Hepatocyte (in vitro differentiated cells): ENCODE data around the gene TBC1D9. TPM values are rescaled to one million over a fixed set of nuclear protein-coding genes. Genes with fewer than 3 reads are reported as not detected.

Experiments used
- DNase-seq: peaks from one replicate; pipeline ENCODE4 v3.0.0-alpha.2; 2016; ENCODE audit warnings: low spot score
- H2AFZ ChIP-seq: fragments of 200-600 bp; sonication (generic); 2 replicates; pipeline ENCODE4 v1.6.0; 2016; ENCODE audit warnings: antibody characterized with exemption, mild to moderate bottlenecking
- H3K27ac ChIP-seq: fragments of 200-600 bp; sonication (generic); 2 replicates; pipeline ENCODE4 v1.5.1; 2016; ENCODE audit warnings: mild to moderate bottlenecking
- H3K27me3 ChIP-seq: fragments of 200-600 bp; sonication (generic); 2 replicates; pipeline ENCODE4 v1.6.1; 2016
- H3K36me3 ChIP-seq: fragments of 200-600 bp; sonication (generic); replicated peaks from 2 replicates; pipeline ENCODE4 v1.5.1; 2016; ENCODE audit warnings: low read depth; ENCODE audit not compliant: insufficient read depth
- H3K4me1 ChIP-seq: fragments of 200-600 bp; sonication (generic); 2 replicates; pipeline ENCODE4 v1.5.1; 2016; ENCODE audit warnings: mild to moderate bottlenecking, moderate library complexity; ENCODE audit not compliant: insufficient read depth
- H3K4me2 ChIP-seq: fragments of 200-600 bp; sonication (generic); 2 replicates; pipeline ENCODE4 v1.6.0; 2016
- H3K4me3 ChIP-seq: fragments of 200-600 bp; sonication (generic); 2 replicates; pipeline ENCODE4 v1.5.1; 2016; ENCODE audit warnings: mild to moderate bottlenecking
- H3K79me2 ChIP-seq: fragments of 200-600 bp; sonication (generic); 2 replicates; pipeline ENCODE4 v1.6.0; 2017; ENCODE audit warnings: mild to moderate bottlenecking
- H3K9me2 ChIP-seq: fragments of 200-600 bp; sonication (generic); replicated peaks from 2 replicates; pipeline ENCODE4 v1.6.0; 2017; ENCODE audit warnings: mild to moderate bottlenecking; ENCODE audit not compliant: insufficient read depth
- H3K9me3 ChIP-seq: fragments of 200-600 bp; sonication (generic); 2 replicates; pipeline ENCODE4 v1.5.1; 2016; ENCODE audit warnings: low read depth, mild to moderate bottlenecking
- H4K20me1 ChIP-seq: fragments of 200-600 bp; sonication (generic); 2 replicates; pipeline ENCODE4 v1.6.0; 2016; ENCODE audit warnings: mild to moderate bottlenecking; ENCODE audit not compliant: insufficient read depth, poor library complexity, severe bottlenecking
- EZH2 ChIP-seq: fragments of 200-600 bp; sonication (generic); IDR thresholded peaks from 2 replicates; pipeline ENCODE4 v1.6.1; 2016; ENCODE audit warnings: antibody characterized with exemption, mild to moderate bottlenecking, borderline replicate concordance
- EZH2phosphoT487 ChIP-seq: fragments of 200-600 bp; sonication (generic); IDR thresholded peaks from one replicate; pipeline ENCODE4 v1.6.1; 2018; ENCODE audit warnings: antibody characterized with exemption, mild to moderate bottlenecking, low read depth, moderate library complexity; ENCODE audit not compliant: unreplicated experiment, severe bottlenecking
- whole genome bisulfite sequencing: methylation state at CpG from one replicate; pipeline ENCODE4 v1.1.6; 2016; ENCODE audit warnings: low lambda C conversion rate; ENCODE audit errors: missing lambda C conversion rate; 5-methylcytosine and 5-hydroxymethylcytosine counted together
- polyA plus RNA-seq: library from polyadenylated mRNA; unstranded; fragments of >200 nt; fragmentation: Nextera tagmentation; extraction: Ambion mirVana; gene quantifications from 2 replicates; pipeline ENCODE4 v1.2.1, GENCODE V29; 2016
- total RNA-seq: library from RNA; depleted of rRNA; stranded (reverse); fragments of >200 nt; gene quantifications from 2 replicates; pipeline ENCODE4 v1.2.3, GENCODE V29; 2014
- TF ChIP-seq, protein P1 (sequence below): fragments of 200-600 bp; sonication (generic); IDR thresholded peaks from 2 replicates; pipeline ENCODE4 v1.5.1; 2016; ENCODE audit warnings: antibody characterized with exemption, mild to moderate bottlenecking; ENCODE audit not compliant: poor library complexity

Gene TBC1D9
- total and polyA plus RNA-seq, 2 experiments from 2014 or later, result 10.5 to 35.6 TPM

DNA sequence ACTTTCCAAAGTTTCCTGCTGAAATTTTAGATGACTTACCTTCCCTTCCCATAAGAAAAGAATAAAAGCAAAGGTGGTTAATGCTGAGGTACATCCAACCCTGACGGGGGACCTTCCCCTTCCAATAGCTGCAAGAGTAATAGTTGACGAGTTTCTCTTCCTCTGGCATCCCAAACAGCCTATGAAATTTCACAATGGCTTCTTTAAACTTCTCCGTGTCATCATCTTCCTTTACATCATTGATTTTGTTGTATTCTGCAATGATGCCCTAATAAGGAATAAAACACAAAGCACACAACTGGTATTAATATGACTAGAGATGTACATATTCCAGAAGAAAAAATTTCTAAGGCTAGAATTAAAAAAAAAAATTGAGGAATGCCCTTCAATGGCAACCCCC is 76.6 kb downstream of the TBC1D9 start:
- DNase-seq, result no peak
- no peak overlapping the region for H3K4me2 ChIP-seq
- H3K36me3 ChIP-seq, result no peaks in the 10 kb centered on the region
- 97% methylated on average over 3 of the region's 3 CpGs for WGBS
- no peaks in the 10 kb centered on the region for H3K27me3 ChIP-seq
- H3K79me2 ChIP-seq, result no peaks in the 10 kb centered on the region
- H4K20me1 ChIP-seq, result no peaks in the 10 kb centered on the region
- H3K4me1 ChIP-seq, result no peaks in the 10 kb centered on the region
- H3K9me3 ChIP-seq, result no peaks in the 10 kb centered on the region
- no peak overlapping the region for H2AFZ ChIP-seq
- H3K4me3 ChIP-seq, result no peak overlapping the region
- TF ChIP-seq EZH2, result no peak
- TF ChIP-seq EZH2phosphoT487, result no peak
- TF ChIP-seq, protein P1, sequence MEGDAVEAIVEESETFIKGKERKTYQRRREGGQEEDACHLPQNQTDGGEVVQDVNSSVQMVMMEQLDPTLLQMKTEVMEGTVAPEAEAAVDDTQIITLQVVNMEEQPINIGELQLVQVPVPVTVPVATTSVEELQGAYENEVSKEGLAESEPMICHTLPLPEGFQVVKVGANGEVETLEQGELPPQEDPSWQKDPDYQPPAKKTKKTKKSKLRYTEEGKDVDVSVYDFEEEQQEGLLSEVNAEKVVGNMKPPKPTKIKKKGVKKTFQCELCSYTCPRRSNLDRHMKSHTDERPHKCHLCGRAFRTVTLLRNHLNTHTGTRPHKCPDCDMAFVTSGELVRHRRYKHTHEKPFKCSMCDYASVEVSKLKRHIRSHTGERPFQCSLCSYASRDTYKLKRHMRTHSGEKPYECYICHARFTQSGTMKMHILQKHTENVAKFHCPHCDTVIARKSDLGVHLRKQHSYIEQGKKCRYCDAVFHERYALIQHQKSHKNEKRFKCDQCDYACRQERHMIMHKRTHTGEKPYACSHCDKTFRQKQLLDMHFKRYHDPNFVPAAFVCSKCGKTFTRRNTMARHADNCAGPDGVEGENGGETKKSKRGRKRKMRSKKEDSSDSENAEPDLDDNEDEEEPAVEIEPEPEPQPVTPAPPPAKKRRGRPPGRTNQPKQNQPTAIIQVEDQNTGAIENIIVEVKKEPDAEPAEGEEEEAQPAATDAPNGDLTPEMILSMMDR, result no peak
- H3K9me2 ChIP-seq, result no peaks in the 10 kb centered on the region
- H3K27ac ChIP-seq, result no peak overlapping the region

DNA sequence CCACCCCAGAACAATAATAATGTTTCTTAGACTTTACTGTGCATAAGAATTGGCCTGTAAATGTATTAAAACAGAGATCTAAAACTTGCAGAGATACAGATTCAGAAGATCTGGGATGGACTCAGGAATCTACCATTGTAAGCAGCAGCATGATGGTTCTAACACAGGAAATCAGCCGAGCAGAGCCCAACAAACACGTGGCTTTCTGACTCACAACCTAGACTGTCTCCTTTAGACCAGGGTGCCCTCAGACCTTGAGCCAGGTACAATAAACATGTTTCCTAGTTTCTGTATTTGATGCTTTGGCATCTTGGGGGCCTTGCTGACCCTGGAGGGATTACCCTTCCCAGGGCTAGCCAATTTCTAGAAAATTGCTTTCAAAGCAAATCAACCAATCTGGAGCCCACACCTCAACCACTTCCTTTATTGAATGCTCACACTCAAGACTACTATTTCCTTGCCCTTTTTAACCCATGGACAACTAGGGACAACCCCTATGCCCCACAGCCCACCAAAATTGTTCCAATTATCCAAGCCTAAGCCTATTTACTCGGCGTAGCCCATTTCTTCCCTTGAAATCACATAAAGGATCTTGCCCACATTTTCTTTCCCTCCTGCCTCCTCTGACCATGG is 80.5 kb downstream of the TBC1D9 start:
- WGBS, result 89% methylated on average over 4 of the region's 4 CpGs
- Histone ChIP-seq H3K36me3 (no peaks in the 10 kb centered on the region), H2AFZ (no peak overlapping the region), H3K27ac (no peak overlapping the region), H4K20me1 (no peaks in the 10 kb centered on the region), H3K9me2 (no peaks in the 10 kb centered on the region), H3K27me3 (no peaks in the 10 kb centered on the region), H3K4me3 (no peak overlapping the region), H3K9me3 (no peaks in the 10 kb centered on the region), H3K4me1 (peaks cover 26% of the 10 kb centered on the region), H3K79me2 (no peaks in the 10 kb centered on the region), H3K4me2 (no peak overlapping the region)
- TF ChIP-seq EZH2, result no peak
- TF ChIP-seq, protein P1, result no peak
- no peak for DNase-seq

DNA sequence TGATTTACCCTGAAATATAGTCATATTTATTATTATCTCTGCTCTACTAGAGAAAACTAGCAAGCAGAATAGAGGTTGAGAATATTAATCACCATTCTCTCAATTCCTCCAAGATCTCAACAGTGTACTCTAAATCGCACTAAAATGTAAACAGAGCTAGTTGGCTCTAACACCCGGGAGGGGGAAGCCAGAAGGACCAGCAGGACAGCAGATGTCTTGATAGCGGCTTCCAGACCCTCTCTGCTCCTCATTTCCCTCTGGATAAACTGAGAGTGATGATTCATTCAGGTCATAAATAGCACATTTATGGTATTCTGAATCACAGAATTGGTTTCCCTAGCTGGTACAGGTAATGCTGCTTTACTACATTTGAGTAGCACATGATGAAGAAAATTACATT is 82.5 kb downstream of the TBC1D9 start:
- Histone ChIP-seq H3K27me3 (no peaks in the 10 kb centered on the region), H3K36me3 (no peaks in the 10 kb centered on the region), H4K20me1 (no peaks in the 10 kb centered on the region), H3K9me2 (no peaks in the 10 kb centered on the region), H3K4me2 (peak overlapping the region; percentile 25), H3K4me3 (no peak overlapping the region), H3K79me2 (no peaks in the 10 kb centered on the region), H3K27ac (peak overlapping the region; percentile 27), H3K9me3 (no peaks in the 10 kb centered on the region), H3K4me1 (peaks cover 26% of the 10 kb centered on the region), H2AFZ (no peak overlapping the region)
- peak; percentile 26 for DNase-seq
- WGBS, result 29% methylated on average over 3 of the region's 3 CpGs
- TF ChIP-seq EZH2phosphoT487 (no peak), EZH2 (no peak)
- TF ChIP-seq, protein P1, result no peak

DNA sequence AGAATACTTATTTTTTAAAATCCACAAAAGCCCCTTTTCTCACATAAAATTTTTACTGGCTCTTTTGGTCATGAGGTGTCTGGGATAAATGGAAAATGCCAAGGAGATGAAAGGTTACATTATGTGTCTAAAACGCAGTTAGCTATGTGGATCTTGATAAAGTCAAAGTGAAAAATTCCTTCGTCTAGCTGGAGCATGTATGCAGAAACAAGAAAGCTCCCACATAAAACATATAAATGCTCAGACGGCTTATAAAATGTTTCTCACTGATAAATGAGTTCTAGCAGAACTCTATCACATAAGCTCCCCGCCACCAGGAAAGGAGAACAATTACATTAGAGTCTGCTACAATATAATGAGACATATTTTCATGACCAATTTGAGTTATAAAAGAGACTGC is 83.8 kb downstream of the TBC1D9 start:
- 42% methylated on average over 4 of the region's 4 CpGs for whole genome bisulfite sequencing
- Histone ChIP-seq H3K27ac (no peak overlapping the region), H3K79me2 (no peaks in the 10 kb centered on the region), H3K4me1 (peaks cover 26% of the 10 kb centered on the region), H3K4me2 (no peak overlapping the region), H3K36me3 (no peaks in the 10 kb centered on the region), H3K4me3 (no peak overlapping the region), H3K9me2 (no peaks in the 10 kb centered on the region), H2AFZ (no peak overlapping the region), H3K27me3 (no peaks in the 10 kb centered on the region), H4K20me1 (no peaks in the 10 kb centered on the region), H3K9me3 (no peaks in the 10 kb centered on the region)
- TF ChIP-seq EZH2phosphoT487 (no peak), EZH2 (no peak)
- TF ChIP-seq, protein P1, result no peak
- DNase-seq, result no peak
